LNCaP clone FGC (cell line): ENCODE measurements around the gene SLC22A4.

Experiments used
- DNase-seq: peaks from one replicate; pipeline ENCODE4 v3.0.0-alpha.2; 2011; ENCODE audit warnings: low read depth
- H3K4me3 ChIP-seq: 2 replicates; pipeline ENCODE4 v1.5.1; 2011; ENCODE audit warnings: mild to moderate bottlenecking, low read depth, low read length, control low read depth
- TF ChIP-seq, protein P1 (sequence below): IDR thresholded peaks from 2 replicates; pipeline ENCODE4 v1.5.1; 2012; ENCODE audit warnings: mild to moderate bottlenecking; ENCODE audit not compliant: control insufficient read depth, insufficient read depth; ENCODE audit errors: extremely low read depth

SLC22A4 gene

DNA sequence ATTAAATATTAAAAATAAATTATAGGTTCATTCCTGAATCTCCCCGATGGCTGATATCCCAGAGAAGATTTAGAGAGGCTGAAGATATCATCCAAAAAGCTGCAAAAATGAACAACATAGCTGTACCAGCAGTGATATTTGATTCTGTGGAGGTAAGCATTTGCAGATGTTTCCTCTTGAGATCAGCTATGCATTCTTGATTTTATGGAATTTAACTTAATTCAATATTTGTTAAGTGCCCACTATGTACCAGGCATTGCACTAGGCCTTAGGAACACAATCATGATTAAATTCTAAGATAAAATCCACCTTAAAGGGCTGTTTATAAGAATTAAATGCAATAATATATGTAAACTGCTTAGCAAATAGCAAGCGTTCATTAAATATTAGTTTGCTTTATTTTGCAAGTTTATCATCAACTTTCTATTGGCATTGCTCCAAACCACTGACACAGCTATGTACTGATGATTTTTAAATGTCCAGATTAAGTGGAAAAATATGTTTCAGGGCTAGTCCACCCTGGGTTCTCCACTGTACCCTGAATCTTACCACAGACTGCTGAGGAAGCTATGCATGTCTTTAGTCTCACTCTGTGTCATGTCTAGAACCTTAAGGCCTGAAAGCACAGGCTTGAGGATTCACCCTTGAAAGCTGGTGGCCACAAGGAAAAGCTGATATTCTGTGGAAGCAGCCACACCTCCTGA is 33.2 kb downstream of the SLC22A4 start:
- peak; percentile 8 for DNase-seq
- H3K4me3 ChIP-seq = no peak overlapping the region
- TF ChIP-seq, protein P1, sequence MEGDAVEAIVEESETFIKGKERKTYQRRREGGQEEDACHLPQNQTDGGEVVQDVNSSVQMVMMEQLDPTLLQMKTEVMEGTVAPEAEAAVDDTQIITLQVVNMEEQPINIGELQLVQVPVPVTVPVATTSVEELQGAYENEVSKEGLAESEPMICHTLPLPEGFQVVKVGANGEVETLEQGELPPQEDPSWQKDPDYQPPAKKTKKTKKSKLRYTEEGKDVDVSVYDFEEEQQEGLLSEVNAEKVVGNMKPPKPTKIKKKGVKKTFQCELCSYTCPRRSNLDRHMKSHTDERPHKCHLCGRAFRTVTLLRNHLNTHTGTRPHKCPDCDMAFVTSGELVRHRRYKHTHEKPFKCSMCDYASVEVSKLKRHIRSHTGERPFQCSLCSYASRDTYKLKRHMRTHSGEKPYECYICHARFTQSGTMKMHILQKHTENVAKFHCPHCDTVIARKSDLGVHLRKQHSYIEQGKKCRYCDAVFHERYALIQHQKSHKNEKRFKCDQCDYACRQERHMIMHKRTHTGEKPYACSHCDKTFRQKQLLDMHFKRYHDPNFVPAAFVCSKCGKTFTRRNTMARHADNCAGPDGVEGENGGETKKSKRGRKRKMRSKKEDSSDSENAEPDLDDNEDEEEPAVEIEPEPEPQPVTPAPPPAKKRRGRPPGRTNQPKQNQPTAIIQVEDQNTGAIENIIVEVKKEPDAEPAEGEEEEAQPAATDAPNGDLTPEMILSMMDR = no peak

DNA sequence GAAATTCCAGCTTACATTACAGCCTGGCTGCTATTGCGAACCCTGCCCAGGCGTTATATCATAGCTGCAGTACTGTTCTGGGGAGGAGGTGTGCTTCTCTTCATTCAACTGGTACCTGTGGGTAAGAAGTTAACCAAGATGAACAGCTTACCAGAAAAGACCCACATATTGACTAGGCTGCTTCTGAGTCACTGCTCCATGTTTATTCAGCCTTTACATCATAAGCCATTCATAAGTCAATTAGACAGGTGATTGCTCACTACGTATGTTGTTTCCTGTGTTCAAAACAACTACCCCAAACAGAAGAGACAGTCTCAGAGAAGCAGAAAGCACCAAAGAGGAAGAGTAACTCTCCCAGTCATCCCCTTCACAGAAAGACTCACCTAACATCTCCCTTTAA is 40.6 kb downstream of the SLC22A4 start:
- DNase-seq = no peak
- TF ChIP-seq, protein P1 = no peak
- no peak overlapping the region for H3K4me3 ChIP-seq

DNA sequence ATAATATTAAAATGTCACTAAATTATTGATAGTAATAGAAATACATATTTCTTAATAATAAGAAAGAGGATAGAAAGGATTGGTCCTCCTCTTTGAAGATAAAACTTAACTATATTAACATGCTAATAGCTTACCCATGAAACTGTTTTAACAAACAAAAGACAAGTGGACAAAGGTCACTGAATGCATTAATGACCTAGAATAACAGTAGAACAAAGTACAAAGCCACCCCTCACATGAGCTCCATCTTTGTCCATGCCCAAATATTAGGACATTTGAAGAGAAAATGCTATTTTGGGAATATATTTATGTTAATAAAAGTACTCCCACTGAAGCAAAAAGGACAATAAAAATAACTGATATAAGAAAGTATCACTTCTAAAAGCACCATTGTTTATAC is 41.2 kb downstream of the SLC22A4 start:
- no peak overlapping the region for H3K4me3 ChIP-seq
- no peak for DNase-seq
- TF ChIP-seq, protein P1 = no peak

DNA sequence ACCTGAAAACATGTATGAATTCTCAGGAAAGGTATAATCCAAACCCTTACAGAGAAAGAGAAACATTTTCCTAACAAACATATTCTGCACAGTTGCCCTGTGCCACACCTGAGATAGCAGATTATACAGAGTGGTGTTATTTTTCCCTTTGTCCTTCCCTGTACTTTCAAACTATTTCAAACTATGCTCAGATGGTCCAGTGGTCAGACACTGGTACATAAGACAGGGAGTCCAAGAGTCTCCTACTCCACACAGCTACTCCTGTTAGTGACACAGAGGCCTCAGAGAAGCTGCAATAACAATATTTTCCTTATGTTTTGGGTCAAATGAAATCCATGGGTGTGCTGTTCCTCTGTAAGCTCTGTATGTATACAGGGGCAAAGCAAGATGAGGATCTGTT is 45.3 kb downstream of the SLC22A4 start:
- H3K4me3 ChIP-seq = no peak overlapping the region
- TF ChIP-seq, protein P1 = no peak
- DNase-seq = no peak

DNA sequence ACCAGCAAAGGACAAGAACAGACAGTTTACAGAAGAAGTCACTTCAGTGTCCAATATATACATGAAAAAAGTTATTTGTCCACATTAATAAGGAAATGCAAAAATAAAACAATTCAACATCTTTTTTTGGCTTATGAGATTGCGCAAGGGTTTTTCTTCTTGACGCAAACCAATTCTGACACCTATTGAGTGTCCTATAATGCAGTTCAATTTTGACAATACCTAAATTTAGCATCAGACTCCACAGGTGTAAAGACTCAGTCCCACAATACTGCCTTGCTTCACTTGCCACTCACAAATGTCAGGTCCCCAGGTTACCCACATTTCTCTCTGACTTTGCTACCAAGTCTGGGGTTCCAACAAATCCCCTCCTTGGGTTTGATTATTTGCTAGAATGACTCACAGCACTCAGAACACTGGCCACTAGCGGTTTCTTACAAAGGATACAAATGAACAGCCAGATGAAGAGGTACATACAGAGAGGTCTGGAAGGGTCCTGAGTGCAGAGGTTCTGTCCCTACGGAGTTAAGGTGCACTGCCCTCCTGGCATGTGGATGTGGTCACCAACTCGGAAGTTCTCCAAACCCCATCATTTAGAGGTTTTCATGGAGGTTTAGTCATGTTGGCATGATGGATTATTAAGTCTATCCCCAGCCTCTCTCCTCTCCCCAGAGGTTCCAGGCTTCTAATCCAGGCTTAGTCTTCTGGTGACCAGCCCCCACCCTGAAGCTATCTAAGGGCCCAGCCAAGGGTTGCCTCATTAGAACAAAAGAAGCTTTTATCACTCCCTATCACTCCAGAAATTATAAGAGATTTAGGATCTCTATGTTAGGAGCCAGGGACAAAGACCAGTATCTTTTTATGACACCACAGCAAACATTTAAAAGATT is 48.3 kb downstream of the SLC22A4 start:
- no peak for DNase-seq
- H3K4me3 ChIP-seq = no peak overlapping the region
- TF ChIP-seq, protein P1 = no peak

DNA sequence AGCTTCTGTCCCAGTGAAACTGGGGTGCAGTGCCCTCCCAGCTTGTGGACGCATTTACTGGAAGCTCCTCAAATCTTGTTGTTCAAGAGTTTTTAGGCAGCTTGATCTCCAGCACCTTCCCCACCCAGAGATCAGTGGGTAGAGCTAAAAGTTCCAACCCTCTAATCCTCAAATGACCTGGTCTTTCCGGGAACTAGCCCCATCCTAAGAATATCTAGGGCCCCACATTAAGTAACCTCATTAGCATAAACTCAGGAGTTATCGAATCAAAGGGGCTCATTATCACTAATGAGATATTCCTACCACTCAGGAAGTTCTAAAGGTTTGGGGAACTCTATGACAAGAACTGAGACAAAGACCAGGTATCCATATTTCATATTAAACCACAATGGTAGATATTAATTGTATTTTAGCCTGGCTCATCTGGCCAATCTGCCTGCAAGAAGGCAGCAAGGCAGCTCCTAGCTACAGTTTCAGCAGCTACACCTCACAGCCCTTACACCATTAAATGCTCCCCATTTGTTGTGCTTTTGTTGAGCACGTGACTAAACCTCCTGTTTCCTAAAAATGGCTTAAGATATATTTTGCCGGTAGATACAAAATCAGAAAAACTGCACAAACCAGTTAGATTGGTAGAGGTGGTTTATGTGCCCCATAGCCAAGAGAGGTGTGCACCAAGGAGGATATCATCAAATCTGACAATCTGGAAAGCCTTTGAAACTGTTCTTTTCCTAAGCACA is 50.8 kb downstream of the SLC22A4 start:
- TF ChIP-seq, protein P1 = no peak
- no peak for DNase-seq
- no peak overlapping the region for H3K4me3 ChIP-seq
